Natural killer cell (primary cell): ENCODE measurements around the gene CHPF2. TPM values are rescaled to one million over a fixed set of nuclear protein-coding genes. Genes with fewer than 3 reads are reported as not detected.
A peak's percentile ranks its signal among the peaks of the same experiment; 100 is the strongest.

Experiments
- ATAC-seq, 3 donors: fragments of 150-1000 bp in 2 of 3; fragments of 200-7000 bp in 1 of 3; cut with Tn5 transposase; 1 replicate in 1 of 3; 2 replicates in 2 of 3; pipeline ENCODE4 v1.10.0; 2021; ENCODE audit warnings: mild to moderate bottlenecking in 2 of 3, moderate library complexity in 2 of 3
- DNase-seq, 2 donors: peaks; one replicate each; pipeline versions ENCODE4 v3.0.0 to v3.0.0-alpha.2; 2013 to 2021; ENCODE audit warnings: mixed read lengths in 1 of 2
- H3K27ac ChIP-seq: one replicate; pipeline ENCODE4 v1.5.1; 2013; ENCODE audit warnings: mild to moderate bottlenecking, low read length
- H3K27me3 ChIP-seq: one replicate; pipeline ENCODE4 v1.6.1; 2013; ENCODE audit warnings: low read length; ENCODE audit not compliant: control insufficient read depth, insufficient read depth
- H3K36me3 ChIP-seq: one replicate; pipeline ENCODE4 v1.6.1; 2013; ENCODE audit warnings: low read length; ENCODE audit not compliant: control insufficient read depth, insufficient read depth
- H3K4me1 ChIP-seq: one replicate; pipeline ENCODE4 v1.6.1; 2013; ENCODE audit warnings: low read length; ENCODE audit not compliant: control insufficient read depth, insufficient read depth
- H3K4me3 ChIP-seq: one replicate; pipeline ENCODE4 v1.5.1; 2013; ENCODE audit warnings: low read length
- H3K9me3 ChIP-seq: one replicate; pipeline ENCODE4 v1.6.1; 2013; ENCODE audit warnings: low read length; ENCODE audit not compliant: control insufficient read depth, insufficient read depth
- H3K27ac Mint-ChIP-seq, 2 donors: one replicate each; pipeline ENCODE4 v1.8.0; 2022; ENCODE audit warnings: mild to moderate bottlenecking in 2 of 2, mixed read lengths in 2 of 2, moderate library complexity in 1 of 2
- H3K27me3 Mint-ChIP-seq, 2 donors: one replicate each; pipeline ENCODE4 v1.8.0; 2022; ENCODE audit warnings: low read depth in 2 of 2, mixed read lengths in 2 of 2
- H3K36me3 Mint-ChIP-seq: one replicate; pipeline ENCODE4 v1.8.0; 2022; ENCODE audit warnings: mixed read lengths
- H3K4me1 Mint-ChIP-seq, 2 donors: one replicate each; pipeline ENCODE4 v1.8.0; 2022; ENCODE audit warnings: mixed read lengths in 2 of 2
- H3K4me3 Mint-ChIP-seq: one replicate; pipeline ENCODE4 v1.8.0; 2022; ENCODE audit warnings: mild to moderate bottlenecking, moderate library complexity, mixed read lengths
- H3K9me3 Mint-ChIP-seq, 2 donors: one replicate each; pipeline ENCODE4 v1.8.0; 2022; ENCODE audit warnings: mixed read lengths in 2 of 2
- CTCF ChIP-seq: fragments of 200-600 bp; IDR thresholded peaks from one replicate; pipeline ENCODE4 v1.8.0; 2022; ENCODE audit warnings: antibody characterized with exemption
- WGBS: methylation state at CpG from one replicate; pipeline ENCODE4 v1.1.7; 2013; ENCODE audit warnings: missing lambda C conversion rate; ENCODE audit not compliant: insufficient coverage; 5-methylcytosine and 5-hydroxymethylcytosine counted together
- intact Hi-C: fragments of 100-400 bp; cut with micrococcal nuclease; formaldehyde crosslinking; loops from one replicate; pipeline ENCODE4 v1.14.2; 2022
- total RNA-seq, 4 donors: library from RNA; stranded (reverse); fragments of 120-200 nt in 1 of 4; gene quantifications; one replicate each; pipeline versions ENCODE4 v1.2.3 to v1.2.4, GENCODE V29; 2013 to 2022

The CHPF2 gene
- total RNA-seq, 3 donors from 2014 or later (not counting 1 experiment from before 2014, with no cell fraction given), result 47.0 to 51.6 (median 48.6) TPM

- ATAC-seq, result peak; percentile 49 to 63 (median 55)
- Mint-ChIP-seq H3K4me1 (peaks cover 25 to 44% of the 10 kb centered on the region in 2 donors), H3K27me3 (peaks cover 0 to 23% of the 10 kb centered on the region in 2 donors), H3K36me3 (no peaks in the 10 kb centered on the region), H3K4me3 (peak overlapping the region; percentile 79), H3K27ac (peak overlapping the region; percentile 38 to 92), H3K9me3 (no peaks in the 10 kb centered on the region)
- peak; percentile 60 to 84 for DNase-seq
- WGBS, result 12% methylated on average over 7 of the region's 10 CpGs
- intact Hi-C loops, result loop anchor here (1.0 to 2.0 kb wide), 3 partner anchors 17 to 120 kb away; partner anchors contain the start of genes ABCF2 and GBX1
- no peaks in the 10 kb centered on the region for H3K9me3 ChIP-seq
- no peak overlapping the region for H3K4me3 ChIP-seq
- peak; percentile 81 for TF ChIP-seq CTCF
- H3K36me3 ChIP-seq, result no peaks in the 10 kb centered on the region
- H3K27ac ChIP-seq, result no peak overlapping the region
- peaks cover 51% of the 10 kb centered on the region for H3K4me1 ChIP-seq
- peaks cover 24% of the 10 kb centered on the region for H3K27me3 ChIP-seq
These were observed 12.0 kb downstream of the CHPF2 start for GRCh38 chr7:151244196-151244840.

- TF ChIP-seq CTCF, result no peak
- H3K36me3 Mint-ChIP-seq, result no peaks in the 10 kb centered on the region
- peaks cover 27 to 49% of the 10 kb centered on the region in 2 donors for H3K4me1 Mint-ChIP-seq
- H3K36me3 ChIP-seq, result no peaks in the 10 kb centered on the region
- peak overlapping the region; percentile 79 for H3K4me3 Mint-ChIP-seq
- H3K9me3 Mint-ChIP-seq, result no peaks in the 10 kb centered on the region
- peak overlapping the region in 1 of 2 donors; percentile 92 for H3K27ac Mint-ChIP-seq
- H3K4me3 ChIP-seq, result peak overlapping the region; percentile 22
- peaks cover 0 to 27% of the 10 kb centered on the region in 2 donors for H3K27me3 Mint-ChIP-seq
- WGBS, result 4% methylated on average over 14 of the region's 15 CpGs
- DNase-seq, result peak in 1 of 2 donors; percentile 46
- intact Hi-C loops, result loop anchor here (1.0 to 2.0 kb wide), 3 partner anchors 18 to 120 kb away; partner anchors contain the start of genes ABCF2 and GBX1
- peaks cover 27% of the 10 kb centered on the region for H3K27me3 ChIP-seq
- no peak for ATAC-seq
- H3K9me3 ChIP-seq, result no peaks in the 10 kb centered on the region
- no peak overlapping the region for H3K27ac ChIP-seq
- H3K4me1 ChIP-seq, result peaks cover 55% of the 10 kb centered on the region
These were observed 12.6 kb downstream of the CHPF2 start for GRCh38 chr7:151244841-151245346.

- Mint-ChIP-seq H3K27ac (no peak overlapping the region), H3K4me3 (peak overlapping the region; percentile 79), H3K36me3 (no peaks in the 10 kb centered on the region), H3K27me3 (peaks cover 4 to 33% of the 10 kb centered on the region in 2 donors), H3K9me3 (no peaks in the 10 kb centered on the region), H3K4me1 (peaks cover 27 to 54% of the 10 kb centered on the region in 2 donors)
- intact Hi-C loops, result loop anchor here (2.0 kb wide), 2 partner anchors 79 to 121 kb away; partner anchors contain the start of gene GBX1
- no peak overlapping the region for H3K27ac ChIP-seq
- ATAC-seq (peak; percentile 69 to 76 (median 75)), DNase-seq (peak; percentile 69 to 86)
- H3K9me3 ChIP-seq, result no peaks in the 10 kb centered on the region
- TF ChIP-seq CTCF, result peak; percentile 90
- WGBS, result 3% methylated on average over 59 of the region's 60 CpGs
- H3K27me3 ChIP-seq, result peaks cover 30% of the 10 kb centered on the region
- H3K4me3 ChIP-seq, result peak overlapping the region; percentile 22
- H3K36me3 ChIP-seq, result no peaks in the 10 kb centered on the region
- peaks cover 55% of the 10 kb centered on the region for H3K4me1 ChIP-seq
These were observed 13.2 kb downstream of the CHPF2 start for GRCh38 chr7:151245360-151246101.
